Smooth muscle cell (in vitro differentiated cells): ENCODE results near the gene ZNF862. TPM values are rescaled to one million over a fixed set of nuclear protein-coding genes. Genes with fewer than 3 reads are reported as not detected.

Experiments
- DNase-seq: peaks from one replicate; lab custom pipeline; 2025; ENCODE audit not compliant: unreplicated experiment; lab: John Stamatoyannopoulos, UW
- H2AFZ ChIP-seq: fragments of 200-600 bp; sonication (generic); 2 replicates; pipeline ENCODE4 v1.6.0; 2016; ENCODE audit warnings: antibody characterized with exemption, low read depth, mild to moderate bottlenecking
- H3F3A ChIP-seq: fragments of 200-600 bp; sonication (generic); 2 replicates; pipeline ENCODE4 v1.6.0; 2017; ENCODE audit warnings: antibody characterized with exemption, low read depth
- H3K27ac ChIP-seq: fragments of 200-600 bp; sonication (generic); 2 replicates; pipeline ENCODE4 v1.5.1; 2016; ENCODE audit warnings: low read depth, mild to moderate bottlenecking
- H3K27me3 ChIP-seq: fragments of 200-600 bp; sonication (generic); 2 replicates; pipeline ENCODE4 v1.6.1; 2016; ENCODE audit warnings: low read depth, mild to moderate bottlenecking
- H3K36me3 ChIP-seq: fragments of 200-600 bp; sonication (generic); 2 replicates; pipeline ENCODE4 v1.5.1; 2016; ENCODE audit warnings: low read depth
- H3K4me1 ChIP-seq: fragments of 200-600 bp; sonication (generic); 2 replicates; pipeline ENCODE4 v1.5.1; 2016; ENCODE audit warnings: low read depth
- H3K4me2 ChIP-seq: fragments of 200-600 bp; sonication (generic); 2 replicates; pipeline ENCODE4 v1.6.0; 2016; ENCODE audit warnings: mild to moderate bottlenecking
- H3K4me3 ChIP-seq: fragments of 200-600 bp; sonication (generic); 2 replicates; pipeline ENCODE4 v1.5.1; 2016; ENCODE audit warnings: mild to moderate bottlenecking
- H3K79me2 ChIP-seq: fragments of 200-600 bp; sonication (generic); 2 replicates; pipeline ENCODE4 v1.6.0; 2016; ENCODE audit warnings: low read depth, mild to moderate bottlenecking
- H3K9ac ChIP-seq: fragments of 200-600 bp; sonication (generic); 2 replicates; pipeline ENCODE4 v1.6.0; 2016; ENCODE audit warnings: low read depth
- H3K9me3 ChIP-seq: fragments of 200-600 bp; sonication (generic); replicated peaks from 2 replicates; pipeline ENCODE4 v1.5.1; 2016; ENCODE audit warnings: low read depth
- H4K20me1 ChIP-seq: fragments of 200-600 bp; sonication (generic); 2 replicates; pipeline ENCODE4 v1.6.0; 2016; ENCODE audit warnings: low read depth
- CTCF ChIP-seq: fragments of 200-600 bp; sonication (generic); IDR thresholded peaks from 2 replicates; pipeline ENCODE4 v1.5.1; 2017; ENCODE audit warnings: borderline replicate concordance, mild to moderate bottlenecking, antibody characterized with exemption; ENCODE audit not compliant: insufficient read depth, poor library complexity, severe bottlenecking
- WGBS: methylation state at CpG from one replicate; pipeline ENCODE4 v1.1.7; 2016; ENCODE audit warnings: low lambda C conversion rate; 5-methylcytosine and 5-hydroxymethylcytosine counted together
- polyA plus RNA-seq: library from polyadenylated mRNA; unstranded; fragments of >200 nt; fragmentation: Nextera tagmentation; extraction: Ambion mirVana; gene quantifications from 2 replicates; pipeline ENCODE4 v1.2.1, GENCODE V29; 2016
- total RNA-seq: library from RNA; depleted of rRNA; stranded (reverse); fragments of >200 nt; gene quantifications from 2 replicates; pipeline ENCODE4 v1.2.3, GENCODE V29; 2014

ZNF862 gene
- total RNA-seq (10.2 and 10.6 TPM in 2 replicates), polyA plus RNA-seq (3.2 and 5.4 TPM in 2 replicates)

- Histone ChIP-seq H3F3A (no peaks in the 10 kb centered on the region), H3K9ac (peak within 1 kb of the TSS; percentile 46), H3K36me3 (no peaks in the 10 kb centered on the region), H3K79me2 (peaks cover 11% of the 10 kb centered on the region), H3K27ac (peak within 1 kb of the TSS; percentile 3), H3K27me3 (no peaks in the 10 kb centered on the region), H3K4me1 (peaks cover 9% of the 10 kb centered on the region), H3K4me3 (peak within 1 kb of the TSS; percentile 95), H3K4me2 (peak within 1 kb of the TSS; percentile 96), H4K20me1 (peaks cover 18% of the 10 kb centered on the region), H2AFZ (peak within 1 kb of the TSS; percentile 96), H3K9me3 (no peaks in the 10 kb centered on the region)
- peak; percentile 77 for DNase-seq
- 1% methylated on average over 60 of the region's 86 CpGs for WGBS
- TF ChIP-seq CTCF, result no peak
Observed at GRCh38 chr7:149838224-149838991, at the start of gene ZNF862. ZNF862 (plus strand) TSS chr7:149838375; CDS start chr7:149838612, 237 bp downstream.

GRCh38 chr7:149789101-149789500 is 49.1 kb upstream of the ZNF862 start:
- Histone ChIP-seq H3K9ac (no peak overlapping the region), H3K27me3 (peaks cover 45% of the 10 kb centered on the region), H3F3A (no peaks in the 10 kb centered on the region), H3K4me3 (no peak overlapping the region), H3K9me3 (no peaks in the 10 kb centered on the region), H4K20me1 (no peaks in the 10 kb centered on the region), H3K4me1 (no peaks in the 10 kb centered on the region), H3K79me2 (no peaks in the 10 kb centered on the region), H3K36me3 (no peaks in the 10 kb centered on the region), H2AFZ (no peak overlapping the region), H3K4me2 (no peak overlapping the region), H3K27ac (no peak overlapping the region)
- 88% methylated on average over 19 of the region's 19 CpGs for WGBS
- TF ChIP-seq CTCF, result no peak
- DNase-seq, result no peak

- Histone ChIP-seq H3K36me3 (no peaks in the 10 kb centered on the region), H4K20me1 (no peaks in the 10 kb centered on the region), H3K27me3 (peaks cover 45% of the 10 kb centered on the region), H3K4me2 (peak overlapping the region; percentile 69), H3K79me2 (no peaks in the 10 kb centered on the region), H3K4me3 (no peak overlapping the region), H3K9me3 (no peaks in the 10 kb centered on the region), H3K4me1 (no peaks in the 10 kb centered on the region), H2AFZ (no peak overlapping the region), H3K27ac (no peak overlapping the region), H3K9ac (no peak overlapping the region), H3F3A (no peaks in the 10 kb centered on the region)
- TF ChIP-seq CTCF, result peak; percentile 56
- no peak for DNase-seq
- WGBS, result 11% methylated on average over 32 of the region's 56 CpGs
Observed at GRCh38 chr7:149790146-149790548, 48.0 kb upstream of the ZNF862 start.

GRCh38 chr7:149790754-149791360 is 47.3 kb upstream of the ZNF862 start:
- Histone ChIP-seq H3K9ac (no peak overlapping the region), H3K4me2 (no peak overlapping the region), H3K36me3 (no peaks in the 10 kb centered on the region), H3F3A (no peaks in the 10 kb centered on the region), H3K4me1 (no peaks in the 10 kb centered on the region), H2AFZ (no peak overlapping the region), H3K79me2 (no peaks in the 10 kb centered on the region), H3K27ac (no peak overlapping the region), H3K4me3 (no peak overlapping the region), H3K9me3 (no peaks in the 10 kb centered on the region), H3K27me3 (peaks cover 45% of the 10 kb centered on the region), H4K20me1 (no peaks in the 10 kb centered on the region)
- no peak for TF ChIP-seq CTCF
- DNase-seq, result no peak
- whole genome bisulfite sequencing, result 89% methylated on average over 14 of the region's 14 CpGs
